Naive thymus-derived CD4-positive, alpha-beta T cell (primary cell): Measurements from ENCODE around the gene MRM3. TPM values are rescaled to one million over a fixed set of nuclear protein-coding genes. Genes with fewer than 3 reads are reported as not detected.
A peak's percentile ranks its signal among the peaks of the same experiment; 100 is the strongest.

ENCODE experiments used
- ATAC-seq: fragments of 150-1000 bp; cut with Tn5 transposase; 2 replicates; pipeline ENCODE4 v1.10.0; 2021; ENCODE audit warnings: mild to moderate bottlenecking, moderate library complexity
- CTCF ChIA-PET: fragments of 350-600 bp; sonication (Branson Sonifier 250); formaldehyde crosslinking; loops from one replicate; lab custom pipeline; 2021; ENCODE audit warnings: antibody characterized with exemption; lab: Charles Lee
- POLR2A ChIA-PET: fragments of 350-600 bp; sonication (Branson Sonifier 250); formaldehyde crosslinking; loops from one replicate; lab custom pipeline; 2021; ENCODE audit warnings: antibody characterized with exemption, inconsistent platforms; lab: Charles Lee
- DNase-seq, 9 donors: peaks; one replicate each; pipeline versions ENCODE4 v3.0.0 to v3.0.0-alpha.2; 2020 to 2022; ENCODE audit warnings: mixed read lengths in 1 of 9
- H3K27ac ChIP-seq: one replicate; pipeline ENCODE4 v1.7.0; 2013; ENCODE audit warnings: mild to moderate bottlenecking, low read depth, low read length, moderate library complexity
- H3K27me3 ChIP-seq, 2 donors: one replicate each; pipeline ENCODE4 v1.7.0; 2013; ENCODE audit warnings: low read length in 2 of 2, mild to moderate bottlenecking in 2 of 2, moderate library complexity in 2 of 2; ENCODE audit not compliant: control insufficient read depth in 2 of 2, insufficient read depth in 2 of 2
- H3K36me3 ChIP-seq, 3 experiments: 1 replicate in 2 of 3; 2 replicates in 1 of 3; pipeline ENCODE4 v1.7.0; 2013; ENCODE audit warnings: low read length in 3 of 3, mild to moderate bottlenecking in 3 of 3, moderate library complexity in 1 of 3; ENCODE audit not compliant: insufficient read depth in 3 of 3, control insufficient read depth in 2 of 3
- H3K4me1 ChIP-seq, 2 donors: one replicate each; pipeline ENCODE4 v1.7.0; 2013; ENCODE audit warnings: low read length in 2 of 2, mild to moderate bottlenecking in 2 of 2, moderate library complexity in 1 of 2; ENCODE audit not compliant: control insufficient read depth in 2 of 2, insufficient read depth in 2 of 2
- H3K4me3 ChIP-seq: 2 replicates; pipeline ENCODE4 v1.7.0; 2013; ENCODE audit warnings: mild to moderate bottlenecking, low read length
- H3K9me3 ChIP-seq, 3 experiments: 1 replicate in 2 of 3; 2 replicates in 1 of 3; pipeline ENCODE4 v1.7.0; 2013; ENCODE audit warnings: low read length in 3 of 3; ENCODE audit not compliant: control insufficient read depth in 2 of 3
- H3K27ac Mint-ChIP-seq, 9 donors: one replicate each; pipeline ENCODE4 v1.8.0; 2020 to 2022; ENCODE audit warnings: mixed read lengths in 9 of 9, mild to moderate bottlenecking in 8 of 9, moderate library complexity in 5 of 9, inconsistent platforms in 2 of 9
- H3K27me3 Mint-ChIP-seq, 5 donors: one replicate each; pipeline ENCODE4 v1.8.0; 2021 to 2022; ENCODE audit warnings: mixed read lengths in 5 of 5, mild to moderate bottlenecking in 1 of 5
- H3K36me3 Mint-ChIP-seq, 5 donors: one replicate each; pipeline ENCODE4 v1.8.0; 2020 to 2022; ENCODE audit warnings: mixed read lengths in 5 of 5, mild to moderate bottlenecking in 3 of 5, inconsistent platforms in 1 of 5
- H3K4me1 Mint-ChIP-seq, 7 donors: one replicate each; pipeline ENCODE4 v1.8.0; 2020 to 2022; ENCODE audit warnings: mixed read lengths in 7 of 7, mild to moderate bottlenecking in 3 of 7, inconsistent platforms in 1 of 7
- H3K4me3 Mint-ChIP-seq, 10 donors: one replicate each; pipeline ENCODE4 v1.8.0; 2020 to 2022; ENCODE audit warnings: mild to moderate bottlenecking in 10 of 10, mixed read lengths in 10 of 10, moderate library complexity in 6 of 10, inconsistent platforms in 2 of 10
- H3K9me3 Mint-ChIP-seq, 11 donors: one replicate each; pipeline ENCODE4 v1.8.0; 2020 to 2022; ENCODE audit warnings: mixed read lengths in 11 of 11, mild to moderate bottlenecking in 4 of 11, inconsistent platforms in 1 of 11, moderate library complexity in 1 of 11
- intact Hi-C, 2 donors: fragments of 100-400 bp; cut with micrococcal nuclease; formaldehyde crosslinking; loops; one replicate each; pipeline ENCODE4 v1.15.1; 2023
- polyA plus RNA-seq, 2 donors: library from polyadenylated mRNA; unstranded; fragments of 300-500 nt; fragmentation: Illumina TruSeq; gene quantifications; one replicate each; pipeline ENCODE4 v1.2.3, GENCODE V29; 2021
- total RNA-seq, 6 experiments: library from RNA in 5 of 6; stranded (reverse) in 5 of 6; gene quantifications; 1 replicate in 5 of 6; 2 replicates in 1 of 6; pipeline ENCODE4 v1.2.3 and lab custom pipeline; 2021 to 2026

Gene MRM3
- total and polyA plus RNA-seq, 7 experiments from 2014 or later, result 19.3 to 47.1 (median 25.9) TPM

DNA sequence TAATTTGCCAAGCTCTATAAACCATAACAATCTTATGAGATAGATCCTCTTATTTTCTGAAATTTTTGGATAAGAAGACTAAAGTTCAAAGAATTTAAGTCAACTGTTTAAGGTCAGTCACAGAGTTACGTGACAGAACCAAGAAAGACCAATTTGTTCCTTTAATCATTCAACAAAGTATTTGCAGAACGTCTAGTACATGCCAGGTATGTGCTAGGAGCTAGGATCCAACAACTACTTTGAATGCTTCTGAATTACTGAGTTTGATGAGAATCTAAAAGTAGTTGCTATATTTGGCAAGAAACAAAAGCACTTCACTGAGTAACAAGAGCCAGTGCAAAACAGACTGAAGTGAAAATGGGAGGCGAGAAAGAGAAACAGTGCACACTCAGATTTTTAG is 15.1 kb upstream of the MRM3 start:
- POLR2A ChIA-PET, result interaction anchor here (0.8 kb wide), 1 partner anchor 15 kb away, joined by 3 read pairs; the partner anchor contains the start of genes GLOD4 and MRM3
- H3K9me3 ChIP-seq, result no peaks in the 10 kb centered on the region
- H3K27ac ChIP-seq, result no peak overlapping the region
- no peak for DNase-seq
- H3K4me1 ChIP-seq, result no peaks in the 10 kb centered on the region
- no peaks in the 10 kb centered on the region for H3K9me3 Mint-ChIP-seq
- CTCF ChIA-PET, result no interaction called here
- H3K27me3 Mint-ChIP-seq, result no peaks in the 10 kb centered on the region
- H3K36me3 Mint-ChIP-seq, result peaks cover 14 to 46% (median 34%) of the 10 kb centered on the region in 5 donors
- H3K27me3 ChIP-seq, result no peaks in the 10 kb centered on the region
- H3K4me3 Mint-ChIP-seq, result no peak overlapping the region
- H3K27ac Mint-ChIP-seq, result peak overlapping the region in 3 of 9 donors; percentile 33 to 41 (median 35)
- peaks cover 16 to 69% (median 37%) of the 10 kb centered on the region in 3 experiments for H3K36me3 ChIP-seq
- intact Hi-C loops, result no loop called here
- ATAC-seq, result no peak
- peaks cover 0 to 1% (median 0%) of the 10 kb centered on the region in 7 donors for H3K4me1 Mint-ChIP-seq
- no peak overlapping the region for H3K4me3 ChIP-seq

DNA sequence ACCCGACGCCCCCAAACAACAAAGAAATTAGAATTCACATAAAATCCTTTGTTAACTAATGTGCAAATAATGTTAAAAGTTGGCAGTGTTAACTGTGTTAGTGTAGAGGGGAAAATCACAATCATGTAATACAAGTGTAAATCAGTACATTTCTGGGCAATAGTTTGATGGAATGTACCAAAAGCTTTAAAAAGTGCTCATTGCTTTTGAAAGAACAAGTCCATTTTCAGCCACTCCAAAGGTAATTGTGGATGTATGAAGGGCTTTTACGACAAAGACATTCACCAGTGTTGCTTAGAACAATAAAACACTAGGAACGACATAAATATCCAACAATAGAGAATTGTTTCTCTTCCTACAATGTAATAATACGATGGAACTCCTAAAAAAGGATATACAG is 9.1 kb upstream of the MRM3 start:
- Mint-ChIP-seq H3K36me3 (peaks cover 16 to 68% (median 40%) of the 10 kb centered on the region in 5 donors), H3K4me3 (no peak overlapping the region)

DNA sequence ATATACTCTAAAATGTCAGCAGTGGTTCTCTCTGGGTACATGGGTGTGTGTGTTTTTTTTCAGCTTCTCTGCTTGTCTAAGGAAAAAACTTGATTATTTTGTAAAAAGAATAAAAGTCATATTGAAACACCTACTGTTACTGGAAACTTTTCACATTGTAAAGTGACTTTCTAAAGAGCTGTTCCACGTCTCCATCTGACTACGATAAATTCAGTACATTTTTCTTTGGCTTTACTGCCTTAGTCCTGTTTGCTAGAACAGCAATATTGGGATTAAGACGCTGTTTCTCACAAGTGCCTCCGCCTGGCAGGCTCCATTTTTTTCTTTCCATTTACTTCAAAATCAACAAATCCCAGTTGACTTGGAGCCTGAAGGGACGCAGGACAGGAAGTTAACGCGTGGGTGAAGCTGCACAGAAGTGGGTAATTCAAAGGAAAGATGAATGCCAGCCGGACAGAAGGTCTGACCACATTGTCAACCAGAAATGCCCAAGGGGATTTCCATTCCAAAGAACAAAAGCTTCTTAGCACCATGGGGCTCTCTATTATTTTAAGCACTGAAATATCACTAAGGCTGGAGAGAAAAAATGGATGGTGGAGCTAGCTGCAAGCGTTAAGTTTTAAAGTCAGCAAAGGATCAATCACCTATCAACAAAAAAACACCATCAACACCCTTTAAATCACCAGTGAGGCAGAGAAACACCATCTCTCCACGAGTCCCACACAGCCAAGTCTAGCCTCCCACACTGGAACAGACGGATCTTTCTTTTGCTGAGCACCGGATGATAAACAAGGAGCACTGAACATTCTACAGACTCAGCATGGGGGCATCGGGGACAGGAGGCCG is 8.5 kb upstream of the MRM3 start:
- Histone ChIP-seq H3K27me3 (no peaks in the 10 kb centered on the region), H3K9me3 (no peaks in the 10 kb centered on the region), H3K4me3 (no peak overlapping the region), H3K36me3 (peaks cover 30 to 81% (median 47%) of the 10 kb centered on the region in 3 experiments), H3K4me1 (no peaks in the 10 kb centered on the region), H3K27ac (no peak overlapping the region)
- Mint-ChIP-seq H3K4me1 (peaks cover 0 to 20% (median 9%) of the 10 kb centered on the region in 7 donors), H3K27me3 (no peaks in the 10 kb centered on the region), H3K27ac (peak overlapping the region in 2 of 9 donors; percentile 23 to 53), H3K36me3 (peaks cover 16 to 70% (median 42%) of the 10 kb centered on the region in 5 donors), H3K4me3 (peak overlapping the region in 1 of 10 donors; percentile 51), H3K9me3 (no peaks in the 10 kb centered on the region)
- CTCF ChIA-PET, result interaction anchor here (0.6 kb wide), 1 partner anchor 207 kb away, joined by 4 read pairs; no protein-coding TSS in a partner anchor
- POLR2A ChIA-PET, result no interaction called here
- intact Hi-C loops, result no loop called here
- no peak for DNase-seq
- no peak for ATAC-seq

More for the DNA sequence above, 9.1 kb upstream of the MRM3 start:
- Mint-ChIP-seq H3K4me1 (peaks cover 0 to 20% (median 7%) of the 10 kb centered on the region in 7 donors), H3K9me3 (no peaks in the 10 kb centered on the region), H3K27me3 (no peaks in the 10 kb centered on the region), H3K27ac (no peak overlapping the region)
- intact Hi-C loops, result no loop called here
- POLR2A ChIA-PET, result no interaction called here
- Histone ChIP-seq H3K4me1 (no peaks in the 10 kb centered on the region), H3K36me3 (peaks cover 30 to 76% (median 48%) of the 10 kb centered on the region in 3 experiments), H3K9me3 (no peaks in the 10 kb centered on the region), H3K27ac (no peak overlapping the region), H3K4me3 (no peak overlapping the region), H3K27me3 (no peaks in the 10 kb centered on the region)
- DNase-seq, result no peak
- CTCF ChIA-PET, result no interaction called here
- ATAC-seq, result no peak

DNA sequence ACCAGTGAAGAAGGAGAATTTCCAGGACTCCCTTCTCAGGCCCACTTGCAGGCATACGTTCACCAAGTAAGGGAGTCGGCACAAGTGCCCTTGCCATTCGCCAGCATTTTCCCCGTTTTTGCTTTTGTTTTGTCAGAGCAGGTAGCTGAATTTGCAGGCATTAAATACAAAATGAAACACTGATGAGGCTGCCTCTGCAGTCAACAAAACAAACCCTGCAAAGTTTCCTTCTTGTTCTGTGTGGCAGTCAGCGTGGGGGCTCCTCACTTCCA is 7.9 kb upstream of the MRM3 start:
- H3K27me3 ChIP-seq, result no peaks in the 10 kb centered on the region
- no peak overlapping the region for H3K27ac ChIP-seq
- peaks cover 28 to 78% (median 41%) of the 10 kb centered on the region in 3 experiments for H3K36me3 ChIP-seq
- H3K4me3 Mint-ChIP-seq, result peak overlapping the region in 1 of 10 donors; percentile 51
- H3K9me3 ChIP-seq, result no peaks in the 10 kb centered on the region
- intact Hi-C loops, result no loop called here
- peaks cover 0 to 20% (median 12%) of the 10 kb centered on the region in 7 donors for H3K4me1 Mint-ChIP-seq
- CTCF ChIA-PET, result interaction anchor here (0.6 kb wide), 1 partner anchor 207 kb away, joined by 4 read pairs; no protein-coding TSS in a partner anchor
- ATAC-seq (no peak), DNase-seq (no peak)
- no peaks in the 10 kb centered on the region for H3K9me3 Mint-ChIP-seq
- peak overlapping the region in 1 of 9 donors; percentile 53 for H3K27ac Mint-ChIP-seq
- peaks cover 16 to 66% (median 37%) of the 10 kb centered on the region in 5 donors for H3K36me3 Mint-ChIP-seq
- H3K4me3 ChIP-seq, result no peak overlapping the region
- POLR2A ChIA-PET, result no interaction called here
- no peaks in the 10 kb centered on the region for H3K27me3 Mint-ChIP-seq
- no peaks in the 10 kb centered on the region for H3K4me1 ChIP-seq

GRCh38 chr17:778096-778495 is 4.1 kb upstream of the MRM3 start:
- Mint-ChIP-seq H3K4me3 (no peak overlapping the region), H3K4me1 (peaks cover 8 to 40% (median 26%) of the 10 kb centered on the region in 7 donors), H3K36me3 (peaks cover 9 to 47% (median 25%) of the 10 kb centered on the region in 5 donors), H3K27ac (no peak overlapping the region), H3K27me3 (no peaks in the 10 kb centered on the region), H3K9me3 (peaks cover 0 to 10% (median 0%) of the 10 kb centered on the region in 11 donors)
- Histone ChIP-seq H3K4me3 (no peak overlapping the region), H3K27ac (no peak overlapping the region), H3K36me3 (peaks cover 14 to 63% (median 19%) of the 10 kb centered on the region in 3 experiments), H3K9me3 (no peaks in the 10 kb centered on the region), H3K27me3 (no peaks in the 10 kb centered on the region), H3K4me1 (peaks cover 12 to 17% of the 10 kb centered on the region in 2 donors)
- DNase-seq (no peak), ATAC-seq (no peak)
- intact Hi-C loops, result no loop called here
- CTCF ChIA-PET, result interaction anchor here (1.1 kb wide), 1 partner anchor 25 kb away, joined by 3 read pairs; no protein-coding TSS in a partner anchor
- POLR2A ChIA-PET, result interaction anchor here (0.6 kb wide), 1 partner anchor 65 kb away, joined by 6 read pairs; no protein-coding TSS in a partner anchor

DNA sequence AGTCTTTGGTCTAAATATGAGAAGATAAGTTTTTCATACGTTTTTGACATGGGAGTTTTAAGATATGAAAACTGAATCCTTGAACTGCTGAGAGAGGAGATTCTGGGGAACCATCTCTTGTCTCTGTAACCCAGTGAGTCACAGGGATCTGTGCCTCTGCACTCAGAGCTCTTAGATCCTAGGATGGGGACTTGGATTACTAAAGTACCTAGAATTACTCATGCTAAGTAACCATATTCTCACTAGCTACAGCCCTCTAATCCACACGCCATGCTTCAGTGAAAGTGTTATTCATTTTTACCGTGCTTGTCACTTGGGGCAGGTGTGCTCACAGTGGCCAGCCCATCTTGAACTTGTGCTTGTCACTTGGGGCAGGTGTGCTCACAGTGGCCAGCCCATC is 2.0 kb downstream of the MRM3 start:
- peaks cover 0 to 9% (median 7%) of the 10 kb centered on the region in 5 donors for H3K36me3 Mint-ChIP-seq
- H3K4me3 ChIP-seq, result no peak overlapping the region
- CTCF ChIA-PET, result no interaction called here
- peaks cover 0 to 10% (median 0%) of the 10 kb centered on the region in 11 donors for H3K9me3 Mint-ChIP-seq
- no peaks in the 10 kb centered on the region for H3K27me3 ChIP-seq
- H3K27me3 Mint-ChIP-seq, result no peaks in the 10 kb centered on the region
- intact Hi-C loops, result no loop called here
- no peaks in the 10 kb centered on the region for H3K9me3 ChIP-seq
- POLR2A ChIA-PET, result no interaction called here
- no peak overlapping the region for H3K27ac ChIP-seq
- H3K27ac Mint-ChIP-seq, result peak overlapping the region in 5 of 9 donors; percentile 15 to 58 (median 43)
- peak overlapping the region; percentile 12 to 98 (median 96) for H3K4me3 Mint-ChIP-seq
- H3K36me3 ChIP-seq, result peaks cover 0 to 36% (median 3%) of the 10 kb centered on the region in 3 experiments
- DNase-seq, result no peak
- peaks cover 16 to 24% of the 10 kb centered on the region in 2 donors for H3K4me1 ChIP-seq
- H3K4me1 Mint-ChIP-seq, result peaks cover 13 to 49% (median 38%) of the 10 kb centered on the region in 7 donors
- no peak for ATAC-seq
